Stomach (tissue), 4 donors: ENCODE results near the gene IFNB1.

Source experiments
- CTCF ChIP-seq, 7 experiments: fragments of 450-650 bp in 4 of 7; fragments of 200-600 bp in 3 of 7; sonication (generic) in 3 of 7; IDR thresholded peaks; one replicate each; pipeline ENCODE4 v1.5.1; 2016 to 2019; ENCODE audit warnings: antibody characterized with exemption in 7 of 7, control low read depth in 2 of 7, mild to moderate bottlenecking in 1 of 7
- EP300 ChIP-seq: sonication (generic); formaldehyde crosslinking; IDR thresholded peaks from one replicate; pipeline ENCODE4 v1.6.1; 2017; ENCODE audit warnings: antibody characterized with exemption
- POLR2A ChIP-seq, 4 donors: fragments of 450-650 bp; IDR thresholded peaks; one replicate each; pipeline ENCODE4 v1.6.1; 2016; ENCODE audit warnings: antibody characterized with exemption in 4 of 4, control low read depth in 2 of 4, mild to moderate bottlenecking in 1 of 4, moderate library complexity in 1 of 4

- TF ChIP-seq CTCF (IDR thresholded peaks at IDR 0.05) (peak in 5 of 7 experiments; percentile 51 to 76 (median 70)), EP300 (no peak), POLR2A (IDR thresholded peaks at IDR 0.05) (no peak)
These were observed 33.2 kb upstream of the IFNB1 start for GRCh38 chr9:21110708-21111576.
